Neural cell (in vitro differentiated cells): ENCODE data around the gene SPON1. TPM values are rescaled to one million over a fixed set of nuclear protein-coding genes. Genes with fewer than 3 reads are reported as not detected.

ENCODE experiments used
- H2AFZ ChIP-seq: fragments of 200-600, 300-800 bp; sonication (generic), shearing (Covaris generic); 2 replicates; pipeline ENCODE4 v1.6.0; 2014; ENCODE audit warnings: low read depth, mild to moderate bottlenecking, antibody characterized with exemption, low read length, moderate library complexity
- H3F3A ChIP-seq: fragments of 200-600 bp; shearing (Covaris generic); 2 replicates; pipeline ENCODE4 v1.6.1; 2016; ENCODE audit warnings: mild to moderate bottlenecking, moderate library complexity, mixed read lengths, antibody characterized with exemption, low read length; ENCODE audit not compliant: insufficient read depth, poor library complexity, severe bottlenecking
- H3K27ac ChIP-seq: fragments of 200-600, 300-800 bp; sonication (generic), shearing (Covaris generic); 2 replicates; pipeline ENCODE4 v1.5.1; 2014; ENCODE audit warnings: mild to moderate bottlenecking, low read length, moderate library complexity
- H3K27me3 ChIP-seq: fragments of 300-800, 200-600 bp; sonication (generic), shearing (Covaris generic); 2 replicates; pipeline ENCODE4 v1.6.0; 2014; ENCODE audit warnings: mild to moderate bottlenecking, low read depth, low read length, moderate library complexity; ENCODE audit not compliant: insufficient read depth
- H3K36me3 ChIP-seq: fragments of 300-800, 200-600 bp; sonication (generic), shearing (Covaris generic); 2 replicates; pipeline ENCODE4 v1.5.1; 2014; ENCODE audit warnings: mild to moderate bottlenecking, antibody characterized with exemption, low read length, moderate library complexity; ENCODE audit not compliant: insufficient read depth
- H3K4me2 ChIP-seq: fragments of 300-800, 200-600 bp; sonication (generic), shearing (Covaris generic); 2 replicates; pipeline ENCODE4 v1.6.0; 2014; ENCODE audit warnings: mild to moderate bottlenecking, low read length
- H3K4me3 ChIP-seq: fragments of 300-800, 200-600 bp; sonication (generic), shearing (Covaris generic); 2 replicates; pipeline ENCODE4 v1.5.1; 2014; ENCODE audit warnings: mild to moderate bottlenecking, low read length, moderate library complexity
- H3K79me2 ChIP-seq: fragments of 200-600 bp; shearing (Covaris generic); replicated peaks from 2 replicates; pipeline ENCODE4 v1.6.0; 2014; ENCODE audit warnings: mild to moderate bottlenecking, low read length, moderate library complexity; ENCODE audit not compliant: insufficient read depth
- H3K9ac ChIP-seq: fragments of 300-800, 200-600 bp; sonication (generic), shearing (Covaris generic); 2 replicates; pipeline ENCODE4 v1.6.1; 2016; ENCODE audit warnings: mild to moderate bottlenecking, low read length, mixed read lengths
- H3K9me2 ChIP-seq: fragments of 200-600 bp; shearing (Covaris generic); 2 replicates; pipeline ENCODE4 v1.6.1; 2016; ENCODE audit warnings: mild to moderate bottlenecking, low read length, mixed read lengths; ENCODE audit not compliant: insufficient read depth
- H3K9me3 ChIP-seq: fragments of 200-600, 300-800 bp; sonication (generic), shearing (Covaris generic); 2 replicates; pipeline ENCODE4 v1.6.1; 2016; ENCODE audit warnings: mild to moderate bottlenecking, mixed run types, low read length, moderate library complexity, mixed read lengths
- H4K20me1 ChIP-seq: fragments of 200-600 bp; shearing (Covaris generic); 2 replicates; pipeline ENCODE4 v1.6.1; 2016; ENCODE audit warnings: mild to moderate bottlenecking, mixed run types; ENCODE audit not compliant: insufficient read depth
- CTCF ChIP-seq: fragments of 450-650 bp; IDR thresholded peaks from 2 replicates; pipeline ENCODE4 v1.5.1; 2014; ENCODE audit warnings: antibody characterized with exemption, mild to moderate bottlenecking, moderate library complexity; ENCODE audit not compliant: poor library complexity, severe bottlenecking
- EP300 ChIP-seq: fragments of 450-650 bp; conservative IDR thresholded peaks from 2 replicates; pipeline ENCODE4 v1.6.1; 2014; ENCODE audit warnings: antibody characterized with exemption, mild to moderate bottlenecking, moderate library complexity; ENCODE audit not compliant: poor library complexity, severe bottlenecking
- EZH2 ChIP-seq: fragments of 200-600, 300-800 bp; shearing (Covaris generic), sonication (generic); IDR thresholded peaks from 2 replicates; pipeline ENCODE4 v1.6.1; 2014; ENCODE audit warnings: antibody characterized with exemption, low read length, borderline replicate concordance, mild to moderate bottlenecking; ENCODE audit not compliant: insufficient read depth, poor library complexity, severe bottlenecking
- MXI1 ChIP-seq: fragments of 450-650 bp; conservative IDR thresholded peaks from 2 replicates; pipeline ENCODE4 v1.6.1; 2014; ENCODE audit warnings: antibody characterized with exemption, mild to moderate bottlenecking; ENCODE audit not compliant: poor library complexity, severe bottlenecking
- POLR2AphosphoS5 ChIP-seq: IDR thresholded peaks from 2 replicates; pipeline ENCODE4 v1.6.1; 2012
- RAD21 ChIP-seq: fragments of 450-650 bp; conservative IDR thresholded peaks from 2 replicates; pipeline ENCODE4 v1.6.1; 2014; ENCODE audit warnings: antibody characterized with exemption, mild to moderate bottlenecking, moderate library complexity
- REST ChIP-seq: IDR thresholded peaks from 2 replicates; pipeline ENCODE4 v1.6.1; 2012; ENCODE audit warnings: borderline replicate concordance
- SMC3 ChIP-seq: fragments of 450-650 bp; conservative IDR thresholded peaks from 2 replicates; pipeline ENCODE4 v1.6.1; 2014; ENCODE audit warnings: antibody characterized with exemption, mild to moderate bottlenecking, moderate library complexity; ENCODE audit not compliant: poor library complexity
- TAF1 ChIP-seq: IDR thresholded peaks from 2 replicates; pipeline ENCODE4 v1.6.1; 2012; ENCODE audit warnings: low read depth
- polyA plus RNA-seq: library from polyadenylated mRNA; depleted of rRNA; stranded (reverse); fragments of >200 nt; gene quantifications from 2 replicates; pipeline ENCODE4 v1.2.3, GENCODE V29; 2014

SPON1 gene
- polyA plus RNA-seq, 1 donor from 2014 or later = 0.66 TPM

- Histone ChIP-seq H3K9me3 (no peaks in the 10 kb centered on the region), H3K79me2 (no peaks in the 10 kb centered on the region), H3K9ac (no peak overlapping the region), H3K4me2 (no peak overlapping the region), H3F3A (no peaks in the 10 kb centered on the region), H2AFZ (no peak overlapping the region), H4K20me1 (no peaks in the 10 kb centered on the region), H3K36me3 (no peaks in the 10 kb centered on the region), H3K27ac (no peak overlapping the region), H3K4me3 (no peak overlapping the region), H3K27me3 (no peaks in the 10 kb centered on the region), H3K9me2 (no peaks in the 10 kb centered on the region)
- no peak for TF ChIP-seq EP300
Measured at GRCh38 chr11:14045417-14045816, 82.9 kb downstream of the SPON1 start.

GRCh38 chr11:14052198-14052597 is 89.7 kb downstream of the SPON1 start:
- no peaks in the 10 kb centered on the region for H3K9me3 ChIP-seq
- H3F3A ChIP-seq = no peaks in the 10 kb centered on the region
- no peaks in the 10 kb centered on the region for H3K79me2 ChIP-seq
- H3K9me2 ChIP-seq = no peaks in the 10 kb centered on the region
- H3K27ac ChIP-seq = no peak overlapping the region
- H3K27me3 ChIP-seq = no peaks in the 10 kb centered on the region
- H3K9ac ChIP-seq = no peak overlapping the region
- no peak overlapping the region for H2AFZ ChIP-seq
- TF ChIP-seq TAF1 (no peak), POLR2AphosphoS5 (no peak), EP300 (no peak), MXI1 (no peak), SMC3 (no peak), EZH2 (no peak), CTCF (no peak), RAD21 (no peak), REST (no peak)
- H4K20me1 ChIP-seq = no peaks in the 10 kb centered on the region
- H3K36me3 ChIP-seq = no peaks in the 10 kb centered on the region
- H3K4me3 ChIP-seq = no peak overlapping the region
- no peak overlapping the region for H3K4me2 ChIP-seq
